ACC112 (cell line): Measurements from ENCODE around the gene ATP2B1.

Experiments
- H2AFZ ChIP-seq: fragments of 200-600 bp; sonication (generic); one replicate; pipeline ENCODE4 v1.6.0; 2017; ENCODE audit warnings: antibody characterized with exemption, low read length; ENCODE audit not compliant: unreplicated experiment
- H3K27ac ChIP-seq: fragments of 200-600 bp; sonication (generic); 2 replicates; pipeline ENCODE4 v1.5.1; 2014; ENCODE audit warnings: low read depth, mild to moderate bottlenecking, antibody characterized with exemption, low read length, moderate library complexity
- H3K27me3 ChIP-seq: fragments of 200-600 bp; sonication (generic); 2 replicates; pipeline ENCODE4 v1.6.1; 2014; ENCODE audit warnings: mild to moderate bottlenecking, antibody characterized with exemption, low read length, moderate library complexity, mixed read lengths; ENCODE audit not compliant: insufficient read depth
- H3K36me3 ChIP-seq: fragments of 200-600 bp; sonication (generic); 2 replicates; pipeline ENCODE4 v1.6.1; 2016; ENCODE audit warnings: mild to moderate bottlenecking, antibody characterized with exemption, low read length, moderate library complexity, mixed read lengths; ENCODE audit not compliant: insufficient read depth
- H3K4me1 ChIP-seq: fragments of 200-600 bp; sonication (generic); one replicate; pipeline ENCODE4 v1.6.1; 2016; ENCODE audit warnings: low read length, mixed read lengths; ENCODE audit not compliant: insufficient read depth, unreplicated experiment, control insufficient read depth
- H3K4me3 ChIP-seq: fragments of 200-600 bp; sonication (generic); 2 replicates; pipeline ENCODE4 v1.5.1; 2014; ENCODE audit warnings: mild to moderate bottlenecking, low read depth, low read length
- H3K79me2 ChIP-seq: fragments of 200-600 bp; sonication (generic); one replicate; pipeline ENCODE4 v1.6.0; 2016; ENCODE audit warnings: low read length; ENCODE audit not compliant: control insufficient read depth, unreplicated experiment, insufficient read depth

Gene ATP2B1

DNA sequence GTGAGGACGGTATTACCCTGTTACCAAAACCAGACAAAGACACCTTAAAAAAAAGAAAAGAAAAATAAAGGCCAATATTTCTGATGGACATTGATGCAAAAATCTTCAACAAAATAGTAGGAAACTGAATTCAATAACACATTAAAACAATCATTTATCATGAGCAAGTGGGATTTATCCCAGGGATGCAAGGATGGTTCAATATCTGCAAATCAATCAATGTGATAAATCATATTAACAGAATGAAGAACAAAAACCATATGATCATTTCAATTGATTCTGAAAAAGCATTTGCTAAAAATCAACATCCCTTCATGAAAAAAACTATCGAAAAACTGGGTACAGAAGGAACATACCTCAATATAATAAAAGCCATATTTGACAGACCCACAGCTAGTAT lies 32.3 kb upstream of the ATP2B1 start:
- no peak overlapping the region for H2AFZ ChIP-seq

DNA sequence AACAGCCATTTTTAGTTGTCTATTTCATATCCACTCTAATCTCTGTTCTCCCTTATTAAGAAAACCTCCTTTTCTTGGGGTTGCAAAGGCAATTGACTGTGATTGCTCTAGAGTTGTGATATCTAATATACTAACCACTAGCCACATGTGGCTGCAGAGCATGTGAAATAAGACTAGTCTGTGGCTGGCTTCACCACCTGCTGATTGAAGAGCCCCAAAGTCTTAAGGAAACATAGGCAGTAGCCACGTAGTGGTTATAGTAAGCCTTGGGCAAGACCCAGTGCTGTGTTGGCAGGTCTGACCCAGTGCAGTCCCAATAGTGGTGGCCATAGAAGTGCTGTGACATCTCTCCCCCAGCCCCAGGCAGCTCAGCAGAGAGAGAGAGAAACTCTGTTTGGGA lies 28.4 kb upstream of the ATP2B1 start:
- H2AFZ ChIP-seq: no peak overlapping the region
- H3K27me3 ChIP-seq: no peaks in the 10 kb centered on the region
- H3K79me2 ChIP-seq: no peaks in the 10 kb centered on the region
- peaks cover 22% of the 10 kb centered on the region for H3K4me1 ChIP-seq
- H3K27ac ChIP-seq: no peak overlapping the region
- H3K4me3 ChIP-seq: no peak overlapping the region
- H3K36me3 ChIP-seq: peaks cover 5% of the 10 kb centered on the region; the same call in 1 of the 2 replicates

More for the DNA sequence above, 32.3 kb upstream of the ATP2B1 start:
- Histone ChIP-seq H3K36me3 (peaks cover 5% of the 10 kb centered on the region; the same call in 1 of the 2 replicates), H3K27me3 (no peaks in the 10 kb centered on the region), H3K79me2 (no peaks in the 10 kb centered on the region), H3K27ac (no peak overlapping the region), H3K4me1 (no peaks in the 10 kb centered on the region), H3K4me3 (no peak overlapping the region)

- peak overlapping the region; percentile 97 for H3K27ac ChIP-seq
- peaks cover 37% of the 10 kb centered on the region for H3K4me1 ChIP-seq
- no peaks in the 10 kb centered on the region for H3K36me3 ChIP-seq
- H2AFZ ChIP-seq: peak overlapping the region; percentile 57
- peak overlapping the region; percentile 40 for H3K4me3 ChIP-seq
- no peaks in the 10 kb centered on the region for H3K79me2 ChIP-seq
- no peaks in the 10 kb centered on the region for H3K27me3 ChIP-seq
Measured at GRCh38 chr12:89733579-89734201, 25.1 kb upstream of the ATP2B1 start.

DNA sequence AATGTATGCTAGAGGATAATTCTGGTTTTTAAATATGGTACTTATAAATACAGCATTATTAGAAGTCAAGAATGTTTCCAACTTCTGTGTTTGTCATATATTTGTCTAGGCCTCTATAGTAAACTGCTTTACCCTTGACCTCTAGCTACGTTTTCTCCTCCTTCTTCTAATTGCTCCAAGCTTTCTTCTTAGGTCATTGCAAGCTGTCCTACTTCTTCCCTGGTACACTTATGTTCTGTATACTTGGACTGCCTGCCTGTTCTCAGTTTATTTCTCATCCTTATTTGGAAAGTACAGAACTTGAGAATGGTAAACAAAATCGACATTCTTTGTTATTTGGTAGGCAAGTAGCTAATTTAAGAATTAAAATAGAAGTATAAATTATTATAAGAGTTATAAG lies 23.9 kb upstream of the ATP2B1 start:
- Histone ChIP-seq H3K36me3 (no peaks in the 10 kb centered on the region), H3K27me3 (no peaks in the 10 kb centered on the region), H3K27ac (peak overlapping the region; percentile 97), H3K4me1 (peaks cover 37% of the 10 kb centered on the region), H3K79me2 (no peaks in the 10 kb centered on the region), H3K4me3 (no peak overlapping the region), H2AFZ (peak overlapping the region; percentile 74)

DNA sequence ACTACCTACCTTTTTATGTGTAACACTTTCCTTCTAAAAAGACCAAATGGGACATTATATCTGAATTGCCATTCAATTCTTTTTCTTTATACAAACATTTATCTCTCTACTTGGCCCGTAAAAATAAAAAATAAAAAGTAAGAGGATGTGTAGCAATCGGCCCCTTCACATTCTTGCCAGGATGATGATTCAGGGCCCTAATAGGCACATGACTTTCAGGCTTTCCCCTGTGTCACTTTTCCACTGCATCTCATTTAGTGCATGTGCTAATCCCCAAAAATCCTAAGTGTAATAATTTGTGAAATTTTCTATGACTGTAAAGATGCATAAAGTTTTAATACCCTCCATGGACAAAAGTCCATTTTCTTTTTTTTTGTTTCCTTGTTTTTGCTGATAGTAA lies 23.0 kb upstream of the ATP2B1 start:
- Histone ChIP-seq H3K27me3 (no peaks in the 10 kb centered on the region), H3K4me1 (peaks cover 37% of the 10 kb centered on the region), H2AFZ (peak overlapping the region; percentile 71), H3K27ac (peak overlapping the region; percentile 97), H3K4me3 (peak overlapping the region; percentile 49; the same call in 1 of the 2 replicates), H3K79me2 (no peaks in the 10 kb centered on the region), H3K36me3 (no peaks in the 10 kb centered on the region)

GRCh38 chr12:89731089-89731488 lies 22.5 kb upstream of the ATP2B1 start:
- no peaks in the 10 kb centered on the region for H3K27me3 ChIP-seq
- peaks cover 37% of the 10 kb centered on the region for H3K4me1 ChIP-seq
- peak overlapping the region; percentile 97 for H3K27ac ChIP-seq
- H2AFZ ChIP-seq: peak overlapping the region; percentile 71
- H3K36me3 ChIP-seq: no peaks in the 10 kb centered on the region
- H3K79me2 ChIP-seq: no peaks in the 10 kb centered on the region
- peak overlapping the region; percentile 49; the same call in 1 of the 2 replicates for H3K4me3 ChIP-seq

GRCh38 chr12:89729946-89730459 lies 21.4 kb upstream of the ATP2B1 start:
- no peak overlapping the region for H3K27ac ChIP-seq

DNA sequence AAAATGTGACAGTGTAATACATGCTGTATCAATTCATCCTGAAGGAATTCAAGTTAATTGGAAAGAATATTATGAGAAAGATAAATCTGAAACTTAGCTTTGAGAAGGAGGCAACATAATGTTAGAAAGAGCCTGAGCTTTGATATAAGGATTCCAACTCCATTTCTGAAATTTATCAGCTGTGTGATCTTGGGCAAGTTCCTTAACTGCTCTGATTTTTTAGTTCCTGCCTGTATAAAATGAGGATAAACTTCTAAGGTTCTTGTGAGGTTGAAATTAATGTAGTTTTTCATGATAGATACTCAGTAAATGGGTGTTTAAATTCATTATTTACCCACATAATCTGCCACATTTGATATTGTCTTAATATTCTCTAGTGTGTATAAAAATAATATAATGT lies 14.6 kb upstream of the ATP2B1 start:
- Histone ChIP-seq H2AFZ (no peak overlapping the region), H3K27ac (no peak overlapping the region), H3K27me3 (no peaks in the 10 kb centered on the region), H3K79me2 (no peaks in the 10 kb centered on the region), H3K4me3 (no peak overlapping the region), H3K4me1 (no peaks in the 10 kb centered on the region), H3K36me3 (no peaks in the 10 kb centered on the region)

More at GRCh38 chr12:89729946-89730459, 21.4 kb upstream of the ATP2B1 start:
- Histone ChIP-seq H3K27me3 (no peaks in the 10 kb centered on the region), H3K36me3 (no peaks in the 10 kb centered on the region), H3K79me2 (no peaks in the 10 kb centered on the region), H2AFZ (peak overlapping the region; percentile 37), H3K4me1 (peaks cover 37% of the 10 kb centered on the region), H3K4me3 (no peak overlapping the region)

DNA sequence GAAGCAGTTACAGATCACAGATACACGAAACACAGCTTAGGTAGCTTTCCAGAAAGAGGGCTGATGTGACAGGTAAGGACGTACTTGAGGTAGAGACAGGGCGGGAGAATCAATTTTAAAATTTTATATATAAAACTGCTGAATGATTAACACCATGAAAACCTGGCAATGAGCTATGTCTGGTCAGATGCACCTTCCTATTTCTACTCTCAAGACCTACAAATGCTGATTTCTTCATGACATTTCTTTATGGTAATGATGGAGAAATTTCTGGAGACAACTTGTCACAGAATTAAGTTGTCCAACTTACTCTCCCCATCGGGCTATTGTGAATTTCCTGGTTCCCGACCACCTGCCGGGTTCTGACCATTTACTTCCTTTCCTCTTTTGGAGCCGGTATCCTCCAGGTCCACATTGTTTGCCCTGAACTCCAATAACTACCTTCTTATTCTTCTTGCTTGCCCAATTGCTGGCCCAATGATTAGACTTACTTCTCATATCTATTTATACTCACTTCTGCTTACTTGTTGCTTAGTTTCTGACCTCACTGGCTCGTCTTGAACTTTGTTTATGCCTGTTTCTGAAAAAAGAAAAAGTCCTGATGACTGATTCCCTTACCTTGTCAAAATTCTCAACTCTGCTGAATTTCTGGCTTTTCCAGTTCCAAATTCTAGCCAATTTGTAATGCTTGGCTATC lies 12.8 kb upstream of the ATP2B1 start:
- Histone ChIP-seq H3K4me3 (no peak overlapping the region), H3K36me3 (no peaks in the 10 kb centered on the region), H3K27me3 (no peaks in the 10 kb centered on the region), H3K27ac (no peak overlapping the region), H3K79me2 (no peaks in the 10 kb centered on the region), H3K4me1 (no peaks in the 10 kb centered on the region), H2AFZ (no peak overlapping the region)

- no peaks in the 10 kb centered on the region for H3K4me1 ChIP-seq
- no peaks in the 10 kb centered on the region for H3K79me2 ChIP-seq
- H2AFZ ChIP-seq: no peak overlapping the region
- no peaks in the 10 kb centered on the region for H3K27me3 ChIP-seq
- no peaks in the 10 kb centered on the region for H3K36me3 ChIP-seq
- H3K4me3 ChIP-seq: no peak overlapping the region
- no peak overlapping the region for H3K27ac ChIP-seq
Measured at GRCh38 chr12:89717759-89718523, 9.3 kb upstream of the ATP2B1 start.
